Thyroid gland (tissue), 4 donors: Measurements from ENCODE around the gene CYP19A1.

Source experiments
- CTCF ChIP-seq, 6 experiments: fragments of 200-600 bp in 3 of 6; fragments of 450-650 bp in 3 of 6; sonication (generic) in 3 of 6; IDR thresholded peaks; one replicate each; pipeline ENCODE4 v1.5.1; 2016 to 2019; ENCODE audit warnings: antibody characterized with exemption in 6 of 6, mild to moderate bottlenecking in 2 of 6, inconsistent platforms in 1 of 6, moderate library complexity in 1 of 6
- POLR2A ChIP-seq, 2 donors: fragments of 450-650 bp; IDR thresholded peaks; one replicate each; pipeline ENCODE4 v1.6.1; 2017; ENCODE audit warnings: antibody characterized with exemption in 2 of 2, mild to moderate bottlenecking in 2 of 2, moderate library complexity in 1 of 2

DNA sequence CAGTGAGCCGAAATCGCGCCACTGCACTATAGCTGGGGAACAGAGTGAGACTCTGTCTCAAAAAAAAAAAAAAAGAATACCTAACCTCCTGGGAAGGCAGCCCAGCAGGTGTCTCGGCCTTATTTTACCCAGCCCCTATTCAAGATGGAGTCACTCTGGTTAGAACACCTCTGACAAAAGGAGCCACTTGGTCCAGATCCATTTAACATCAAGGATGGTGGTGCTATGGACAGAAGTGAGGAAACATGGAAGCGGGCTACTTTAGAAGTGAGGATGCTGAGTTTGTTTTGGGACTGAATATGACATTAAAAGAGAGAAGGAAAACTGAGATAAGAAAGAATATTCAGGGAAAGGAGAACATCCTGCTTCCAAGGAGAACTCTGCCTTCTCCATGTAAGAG, 17.8 kb upstream of the CYP19A1 start:
- TF ChIP-seq POLR2A (IDR thresholded peaks at IDR 0.05), result no peak
- TF ChIP-seq CTCF (IDR thresholded peaks at IDR 0.05), result no peak
